Uterus (tissue), 4 donors: ENCODE measurements around the gene SH3BP5. TPM values are rescaled to one million over a fixed set of nuclear protein-coding genes. Genes with fewer than 3 reads are reported as not detected.

Experiments used
- DNase-seq, 2 donors: peaks; one replicate each; pipeline ENCODE4 v3.0.0-alpha.2; 2019 to 2020
- H3K27ac ChIP-seq, 2 donors: fragments of 200-600 bp; sonication (generic); 1 replicate in 1 of 2; 2 replicates in 1 of 2; pipeline ENCODE4 v1.5.1; 2016 to 2018
- H3K27me3 ChIP-seq, 2 donors: fragments of 200-600 bp; sonication (generic); one replicate each; pipeline ENCODE4 v1.5.1; 2018 to 2019; ENCODE audit warnings: control low read depth in 1 of 2
- H3K36me3 ChIP-seq, 2 donors: fragments of 200-600 bp; sonication (generic); one replicate each; pipeline ENCODE4 v1.5.1; 2019; ENCODE audit warnings: control low read depth in 1 of 2
- H3K4me1 ChIP-seq, 2 donors: fragments of 200-600 bp; sonication (generic); one replicate each; pipeline ENCODE4 v1.5.1; 2018 to 2019; ENCODE audit warnings: control low read depth in 1 of 2
- H3K4me3 ChIP-seq, 2 donors: fragments of 200-600 bp; sonication (generic); 1 replicate in 1 of 2; 2 replicates in 1 of 2; pipeline ENCODE4 v1.5.1; 2018 to 2019; ENCODE audit warnings: mild to moderate bottlenecking in 1 of 2
- H3K9me3 ChIP-seq, 2 donors: fragments of 200-600 bp; sonication (generic); one replicate each; pipeline ENCODE4 v1.5.1; 2019; ENCODE audit warnings: control low read depth in 1 of 2
- CTCF ChIP-seq, 4 experiments: fragments of 200-600 bp in 2 of 4; fragments of 450-650 bp in 2 of 4; sonication (generic) in 2 of 4; IDR thresholded peaks; one replicate each; pipeline ENCODE4 v1.5.1; 2016 to 2019; ENCODE audit warnings: antibody characterized with exemption in 4 of 4, mild to moderate bottlenecking in 2 of 4, moderate library complexity in 1 of 4
- POLR2A ChIP-seq, 2 donors: fragments of 450-650 bp; IDR thresholded peaks; one replicate each; pipeline ENCODE4 v1.6.1; 2016; ENCODE audit warnings: antibody characterized with exemption in 2 of 2, mild to moderate bottlenecking in 1 of 2, moderate library complexity in 1 of 2
- intact Hi-C: fragments of 100-400 bp; cut with DNase I; formaldehyde crosslinking; loops from one replicate; pipeline ENCODE4 v1.15.1; 2023; ENCODE audit warnings: low total_unique reads
- total RNA-seq, 4 donors: library from RNA; depleted of rRNA in 3 of 4; stranded (reverse); fragments of >200 nt in 3 of 4; gene quantifications; one replicate each; pipeline versions ENCODE4 v1.1.0 to v1.2.4, GENCODE V29; 2014 to 2023
- donor health status: DM: yes; HTN: yes; CAD: no.

The SH3BP5 gene
- total RNA-seq, 4 donors from 2014 or later = 58.8 to 154 (median 75.5) TPM

- H3K27ac ChIP-seq = peak overlapping the region; percentile 93 to 97
- H3K4me1 ChIP-seq = peaks cover 39 to 42% of the 10 kb centered on the region in 2 donors
- intact Hi-C loops = no loop called here
Measured at GRCh38 chr3:15326673-15327072, 5.7 kb downstream of the SH3BP5 start.

GRCh38 chr3:15326037-15326436 lies 6.3 kb downstream of the SH3BP5 start:
- Histone ChIP-seq H3K27ac (peak overlapping the region; percentile 93 to 97), H3K9me3 (no peaks in the 10 kb centered on the region), H3K36me3 (no peaks in the 10 kb centered on the region), H3K4me1 (peaks cover 44% of the 10 kb centered on the region in 2 donors), H3K4me3 (no peak overlapping the region), H3K27me3 (no peaks in the 10 kb centered on the region)
- DNase-seq = no peak
- no peak for TF ChIP-seq POLR2A (IDR thresholded peaks at IDR 0.05)
- no peak for TF ChIP-seq CTCF (IDR thresholded peaks at IDR 0.05)
- intact Hi-C loops = no loop called here

More at GRCh38 chr3:15326673-15327072, 5.7 kb downstream of the SH3BP5 start:
- Histone ChIP-seq H3K9me3 (no peaks in the 10 kb centered on the region), H3K27me3 (no peaks in the 10 kb centered on the region), H3K36me3 (no peaks in the 10 kb centered on the region), H3K4me3 (no peak overlapping the region)
- DNase-seq = no peak
- no peak for TF ChIP-seq POLR2A (IDR thresholded peaks at IDR 0.05)
- no peak for TF ChIP-seq CTCF (IDR thresholded peaks at IDR 0.05)

GRCh38 chr3:15325228-15325627 lies 7.2 kb downstream of the SH3BP5 start:
- peaks cover 44 to 49% of the 10 kb centered on the region in 2 donors for H3K4me1 ChIP-seq
- H3K27ac ChIP-seq = peak overlapping the region; percentile 93 to 97
- TF ChIP-seq CTCF (IDR thresholded peaks at IDR 0.05) = no peak
- TF ChIP-seq POLR2A (IDR thresholded peaks at IDR 0.05) = no peak
- DNase-seq = peak; percentile 57 to 59
- no peaks in the 10 kb centered on the region for H3K9me3 ChIP-seq
- no peaks in the 10 kb centered on the region for H3K36me3 ChIP-seq
- H3K4me3 ChIP-seq = no peak overlapping the region
- intact Hi-C loops = no loop called here
- H3K27me3 ChIP-seq = no peaks in the 10 kb centered on the region

- Histone ChIP-seq H3K27ac (peak overlapping the region; percentile 93 to 97), H3K4me1 (peaks cover 40 to 44% of the 10 kb centered on the region in 2 donors)
Measured at GRCh38 chr3:15324379-15324808, 8.0 kb downstream of the SH3BP5 start.

GRCh38 chr3:15323063-15323462 lies 9.3 kb downstream of the SH3BP5 start:
- DNase-seq = no peak
- Histone ChIP-seq H3K4me1 (peaks cover 33% of the 10 kb centered on the region in 2 donors), H3K27ac (peak overlapping the region; percentile 93 to 97), H3K9me3 (no peaks in the 10 kb centered on the region), H3K4me3 (no peak overlapping the region), H3K36me3 (no peaks in the 10 kb centered on the region), H3K27me3 (no peaks in the 10 kb centered on the region)
- intact Hi-C loops = no loop called here
- no peak for TF ChIP-seq CTCF (IDR thresholded peaks at IDR 0.05)
- TF ChIP-seq POLR2A (IDR thresholded peaks at IDR 0.05) = no peak

More at GRCh38 chr3:15324379-15324808, 8.0 kb downstream of the SH3BP5 start:
- no peak overlapping the region for H3K4me3 ChIP-seq
- no peaks in the 10 kb centered on the region for H3K36me3 ChIP-seq
- H3K27me3 ChIP-seq = no peaks in the 10 kb centered on the region
- no peaks in the 10 kb centered on the region for H3K9me3 ChIP-seq
- TF ChIP-seq CTCF (IDR thresholded peaks at IDR 0.05) = no peak
- no peak for TF ChIP-seq POLR2A (IDR thresholded peaks at IDR 0.05)
- DNase-seq = peak; percentile 54 to 71
- intact Hi-C loops = no loop called here
